Fibroblast of mammary gland (primary cell): ENCODE measurements around the gene MMP17.

Experiments
- DNase-seq: peaks from one replicate; pipeline ENCODE4 v3.0.0-alpha.2; 2010; ENCODE audit warnings: low read depth
- H3K4me3 ChIP-seq: 2 replicates; pipeline ENCODE4 v1.5.1; 2011; ENCODE audit warnings: low read depth, mild to moderate bottlenecking, low read length, moderate library complexity; ENCODE audit not compliant: control insufficient read depth
- TF ChIP-seq, protein P1 (sequence below): conservative IDR thresholded peaks from 2 replicates; pipeline ENCODE4 v1.5.1; 2011; ENCODE audit warnings: low read depth, low read length, inconsistent platforms; ENCODE audit not compliant: control insufficient read depth, insufficient read depth

Gene MMP17

DNA sequence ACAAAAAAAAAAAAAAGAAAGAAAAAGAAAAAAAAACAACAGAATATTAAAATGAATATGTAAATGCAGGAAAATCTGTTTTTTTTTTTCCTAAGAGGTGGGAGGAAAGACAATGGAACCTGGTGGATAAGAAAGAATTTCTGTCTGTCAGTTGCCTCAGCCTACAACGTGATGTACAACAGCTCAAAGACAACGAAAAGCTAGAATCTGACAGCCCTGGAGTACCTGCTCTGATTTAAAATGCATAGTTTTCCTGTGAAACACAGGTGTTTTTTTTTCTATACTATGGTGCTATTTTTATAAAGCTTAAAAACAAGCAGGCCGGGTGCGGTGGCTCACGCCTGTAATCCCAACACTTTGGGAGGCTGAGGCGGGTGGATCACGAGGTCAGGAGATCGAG is 36.3 kb downstream of the MMP17 start:
- TF ChIP-seq, protein P1, sequence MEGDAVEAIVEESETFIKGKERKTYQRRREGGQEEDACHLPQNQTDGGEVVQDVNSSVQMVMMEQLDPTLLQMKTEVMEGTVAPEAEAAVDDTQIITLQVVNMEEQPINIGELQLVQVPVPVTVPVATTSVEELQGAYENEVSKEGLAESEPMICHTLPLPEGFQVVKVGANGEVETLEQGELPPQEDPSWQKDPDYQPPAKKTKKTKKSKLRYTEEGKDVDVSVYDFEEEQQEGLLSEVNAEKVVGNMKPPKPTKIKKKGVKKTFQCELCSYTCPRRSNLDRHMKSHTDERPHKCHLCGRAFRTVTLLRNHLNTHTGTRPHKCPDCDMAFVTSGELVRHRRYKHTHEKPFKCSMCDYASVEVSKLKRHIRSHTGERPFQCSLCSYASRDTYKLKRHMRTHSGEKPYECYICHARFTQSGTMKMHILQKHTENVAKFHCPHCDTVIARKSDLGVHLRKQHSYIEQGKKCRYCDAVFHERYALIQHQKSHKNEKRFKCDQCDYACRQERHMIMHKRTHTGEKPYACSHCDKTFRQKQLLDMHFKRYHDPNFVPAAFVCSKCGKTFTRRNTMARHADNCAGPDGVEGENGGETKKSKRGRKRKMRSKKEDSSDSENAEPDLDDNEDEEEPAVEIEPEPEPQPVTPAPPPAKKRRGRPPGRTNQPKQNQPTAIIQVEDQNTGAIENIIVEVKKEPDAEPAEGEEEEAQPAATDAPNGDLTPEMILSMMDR: no peak
- DNase-seq: no peak

GRCh38 chr12:131865180-131865875 is 37.1 kb downstream of the MMP17 start:
- no peak overlapping the region for H3K4me3 ChIP-seq
- DNase-seq: no peak
- TF ChIP-seq, protein P1: no peak

More for the DNA sequence above, 36.3 kb downstream of the MMP17 start:
- H3K4me3 ChIP-seq: no peak overlapping the region

GRCh38 chr12:131867471-131867870 is 39.3 kb downstream of the MMP17 start:
- no peak overlapping the region for H3K4me3 ChIP-seq
- TF ChIP-seq, protein P1: no peak
- DNase-seq: no peak

- TF ChIP-seq, protein P1: no peak
- DNase-seq: no peak
- no peak overlapping the region for H3K4me3 ChIP-seq
Observed at GRCh38 chr12:131867891-131868675, 39.9 kb downstream of the MMP17 start.

DNA sequence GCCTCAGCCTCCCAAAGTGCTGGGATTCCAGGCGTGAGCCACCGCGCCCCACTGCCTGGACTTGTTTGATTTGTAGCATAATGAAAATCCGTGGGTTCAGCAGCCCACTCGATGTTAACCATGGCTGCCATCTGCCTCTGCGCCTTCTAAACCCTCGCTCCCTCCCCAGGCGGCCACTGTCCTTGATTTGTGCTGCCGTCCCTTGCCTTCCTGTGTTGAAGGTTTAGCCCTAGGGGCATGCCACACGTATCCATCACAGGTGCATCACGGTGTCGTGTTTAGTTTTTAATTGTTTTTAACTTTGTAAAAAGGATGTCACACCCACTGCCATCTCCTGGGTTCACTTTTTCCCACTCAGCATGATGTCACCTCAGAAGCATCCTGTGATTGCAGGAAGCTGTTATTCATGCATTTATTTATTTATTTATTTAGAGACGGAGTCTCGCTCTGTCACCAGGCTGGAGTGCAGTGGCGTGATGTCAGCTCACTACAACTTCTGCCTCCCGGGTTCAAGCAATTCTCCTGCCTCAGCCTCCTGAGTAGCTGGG is 41.8 kb downstream of the MMP17 start:
- H3K4me3 ChIP-seq: no peak overlapping the region
- DNase-seq: peak; percentile 56
- TF ChIP-seq, protein P1: no peak

GRCh38 chr12:131871677-131872076 is 43.5 kb downstream of the MMP17 start:
- no peak overlapping the region for H3K4me3 ChIP-seq
- TF ChIP-seq, protein P1: no peak

More at GRCh38 chr12:131871677-131872076, 43.5 kb downstream of the MMP17 start:
- no peak for DNase-seq
